ENCODE results near the gene PCBD2.

The PCBD2 gene

DNA sequence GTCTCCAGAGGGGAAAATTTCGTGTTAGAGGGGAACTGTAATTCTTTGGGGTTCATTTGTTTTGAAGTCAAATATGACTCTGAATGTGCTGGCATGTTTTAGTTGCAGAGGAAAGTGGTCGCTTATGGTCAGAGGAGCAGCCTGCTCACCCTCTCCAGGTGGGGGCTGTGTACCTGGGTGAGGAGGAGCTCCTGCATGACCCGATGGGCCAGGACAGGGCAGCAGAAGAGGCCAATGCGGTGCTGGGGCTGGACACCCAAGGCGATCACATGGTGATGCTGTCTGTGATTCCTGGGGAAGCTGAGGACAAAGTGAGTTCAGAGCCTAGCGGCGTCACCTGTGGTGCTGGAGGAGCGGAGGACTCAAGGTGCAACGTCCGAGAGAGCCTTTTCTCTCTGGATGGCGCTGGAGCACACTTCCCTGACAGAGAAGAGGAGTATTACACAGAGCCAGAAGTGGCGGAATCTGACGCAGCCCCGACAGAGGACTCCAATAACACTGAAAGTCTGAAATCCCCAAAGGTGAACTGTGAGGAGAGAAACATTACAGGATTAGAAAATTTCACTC is 17.3 kb upstream of the PCBD2 start:
- no peaks in the 10 kb centered on the region for H3K27me3 ChIP-seq (ENCODE audit: insufficient read depth, low read length)
- no peak overlapping the region for H3K9ac ChIP-seq (ENCODE audit: low read length)
- H2AFZ ChIP-seq (ENCODE audit: low read length) = no peak overlapping the region
- H3K36me3 ChIP-seq (ENCODE audit: insufficient read depth, low read length) = peaks cover 36% of the 10 kb centered on the region
- H3K9me2 ChIP-seq (ENCODE audit: low read depth, low read length) = no peaks in the 10 kb centered on the region
- H3K4me1 ChIP-seq (ENCODE audit: insufficient read depth, low read length, severe bottlenecking) = peaks cover 3% of the 10 kb centered on the region
- no peaks in the 10 kb centered on the region for H3F3A ChIP-seq (ENCODE audit: insufficient read depth, low read length)
- H3K4me3 ChIP-seq (ENCODE audit: low read depth, low read length, poor library complexity, severe bottlenecking) = no peak overlapping the region
- H3K9me3 ChIP-seq (ENCODE audit: low read length) = no peaks in the 10 kb centered on the region
- no peak overlapping the region for H3K4me2 ChIP-seq (ENCODE audit: low read length)
- TF ChIP-seq EZH2 (IDR thresholded peaks at IDR 0.05; ENCODE audit: borderline replicate concordance, low read length) (no peak), CTCF (IDR thresholded peaks at IDR 0.05; ENCODE audit: low read length) (no peak)
- H3K27ac ChIP-seq (ENCODE audit: low read depth, low read length, poor library complexity, severe bottlenecking) = no peak overlapping the region
- peaks cover 15% of the 10 kb centered on the region for H3K79me2 ChIP-seq (ENCODE audit: insufficient read depth, low read length)
- no peaks in the 10 kb centered on the region for H4K20me1 ChIP-seq (ENCODE audit: insufficient read depth, low read length)

DNA sequence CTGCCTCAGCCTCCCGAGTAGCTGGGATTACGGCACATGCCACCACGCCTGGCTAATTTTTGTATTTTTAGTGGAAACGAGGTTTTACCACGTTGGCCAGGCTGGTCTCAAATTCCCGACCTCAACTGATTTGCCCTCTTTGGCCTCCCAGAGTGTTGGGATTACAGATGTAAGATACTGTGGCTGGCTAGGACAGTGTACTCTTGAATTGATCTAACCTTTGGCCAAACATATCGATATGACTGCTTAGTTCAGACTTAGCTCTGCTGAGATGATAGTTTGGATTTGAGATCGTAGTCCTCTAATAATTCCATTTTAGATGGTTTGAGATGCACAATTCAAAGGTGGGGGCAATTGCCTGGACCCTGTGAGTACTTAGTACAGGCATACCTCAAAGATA is 15.6 kb upstream of the PCBD2 start:
- Histone ChIP-seq H3K4me1 (ENCODE audit: insufficient read depth, low read length, severe bottlenecking) (peaks cover 3% of the 10 kb centered on the region), H3K27ac (ENCODE audit: low read depth, low read length, poor library complexity, severe bottlenecking) (no peak overlapping the region), H3K4me3 (ENCODE audit: low read depth, low read length, poor library complexity, severe bottlenecking) (no peak overlapping the region), H3K79me2 (ENCODE audit: insufficient read depth, low read length) (peaks cover 15% of the 10 kb centered on the region), H4K20me1 (ENCODE audit: insufficient read depth, low read length) (no peaks in the 10 kb centered on the region), H3K9me3 (ENCODE audit: low read length) (no peaks in the 10 kb centered on the region), H2AFZ (ENCODE audit: low read length) (no peak overlapping the region), H3K27me3 (ENCODE audit: insufficient read depth, low read length) (no peaks in the 10 kb centered on the region), H3K4me2 (ENCODE audit: low read length) (no peak overlapping the region), H3K9ac (ENCODE audit: low read length) (no peak overlapping the region), H3K36me3 (ENCODE audit: insufficient read depth, low read length) (peaks cover 36% of the 10 kb centered on the region), H3K9me2 (ENCODE audit: low read depth, low read length) (no peaks in the 10 kb centered on the region), H3F3A (ENCODE audit: insufficient read depth, low read length) (no peaks in the 10 kb centered on the region)
- no peak for TF ChIP-seq EZH2 (IDR thresholded peaks at IDR 0.05; ENCODE audit: borderline replicate concordance, low read length)

DNA sequence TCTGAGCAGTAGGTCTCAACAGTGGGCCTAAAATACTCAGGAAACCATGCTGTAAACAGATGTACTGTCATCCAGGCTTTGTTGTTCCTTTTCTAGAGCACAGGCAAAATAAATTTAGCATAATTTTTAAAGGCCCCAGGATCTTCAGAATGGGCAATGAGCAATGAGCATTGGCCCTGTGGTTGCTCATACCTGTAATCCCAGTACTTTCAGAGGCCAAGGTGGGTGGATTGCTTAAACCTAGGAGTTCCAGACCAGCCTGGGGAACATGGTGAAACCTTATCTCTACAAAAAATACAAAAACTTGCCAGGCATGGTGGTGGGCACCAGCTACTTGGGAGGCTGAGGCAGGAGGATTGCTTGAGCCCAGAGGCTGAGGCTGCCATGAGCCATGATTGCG is 13.5 kb upstream of the PCBD2 start:
- H3K9me2 ChIP-seq (ENCODE audit: low read depth, low read length) = no peaks in the 10 kb centered on the region
- H3K9ac ChIP-seq (ENCODE audit: low read length) = no peak overlapping the region
- no peaks in the 10 kb centered on the region for H3F3A ChIP-seq (ENCODE audit: insufficient read depth, low read length)
- no peaks in the 10 kb centered on the region for H3K9me3 ChIP-seq (ENCODE audit: low read length)
- no peaks in the 10 kb centered on the region for H3K27me3 ChIP-seq (ENCODE audit: insufficient read depth, low read length)
- H3K4me3 ChIP-seq (ENCODE audit: low read depth, low read length, poor library complexity, severe bottlenecking) = no peak overlapping the region
- no peak overlapping the region for H3K27ac ChIP-seq (ENCODE audit: low read depth, low read length, poor library complexity, severe bottlenecking)
- H3K36me3 ChIP-seq (ENCODE audit: insufficient read depth, low read length) = peaks cover 51% of the 10 kb centered on the region
- H3K4me1 ChIP-seq (ENCODE audit: insufficient read depth, low read length, severe bottlenecking) = peaks cover 11% of the 10 kb centered on the region
- TF ChIP-seq EZH2 (IDR thresholded peaks at IDR 0.05; ENCODE audit: borderline replicate concordance, low read length) = no peak
- no peak for TF ChIP-seq CTCF (IDR thresholded peaks at IDR 0.05; ENCODE audit: low read length)
- H2AFZ ChIP-seq (ENCODE audit: low read length) = no peak overlapping the region
- H4K20me1 ChIP-seq (ENCODE audit: insufficient read depth, low read length) = no peaks in the 10 kb centered on the region
- no peaks in the 10 kb centered on the region for H3K79me2 ChIP-seq (ENCODE audit: insufficient read depth, low read length)
- H3K4me2 ChIP-seq (ENCODE audit: low read length) = no peak overlapping the region

- Histone ChIP-seq H3K9ac (ENCODE audit: low read length) (no peak overlapping the region), H4K20me1 (ENCODE audit: insufficient read depth, low read length) (no peaks in the 10 kb centered on the region), H3K4me3 (ENCODE audit: low read depth, low read length, poor library complexity, severe bottlenecking) (no peak overlapping the region), H2AFZ (ENCODE audit: low read length) (no peak overlapping the region), H3K36me3 (ENCODE audit: insufficient read depth, low read length) (peaks cover 53% of the 10 kb centered on the region), H3K79me2 (ENCODE audit: insufficient read depth, low read length) (no peaks in the 10 kb centered on the region), H3F3A (ENCODE audit: insufficient read depth, low read length) (no peaks in the 10 kb centered on the region), H3K4me2 (ENCODE audit: low read length) (no peak overlapping the region), H3K27me3 (ENCODE audit: insufficient read depth, low read length) (no peaks in the 10 kb centered on the region), H3K9me2 (ENCODE audit: low read depth, low read length) (no peaks in the 10 kb centered on the region), H3K9me3 (ENCODE audit: low read length) (no peaks in the 10 kb centered on the region), H3K4me1 (ENCODE audit: insufficient read depth, low read length, severe bottlenecking) (peaks cover 11% of the 10 kb centered on the region), H3K27ac (ENCODE audit: low read depth, low read length, poor library complexity, severe bottlenecking) (no peak overlapping the region)
- TF ChIP-seq CTCF (IDR thresholded peaks at IDR 0.05; ENCODE audit: low read length) (no peak), EZH2 (IDR thresholded peaks at IDR 0.05; ENCODE audit: borderline replicate concordance, low read length) (no peak)
These were observed 12.6 kb upstream of the PCBD2 start for GRCh38 chr5:134892282-134892681.
